Measurements from ENCODE around the gene MID1. TPM values are rescaled to one million over a fixed set of nuclear protein-coding genes. Genes with fewer than 3 reads are reported as not detected.

The MID1 gene
- total RNA-seq, 1 donor from 2014 or later, result 32.8 TPM

GRCh38 chrX:10480861-10481260 is 139.5 kb downstream of the MID1 start:
- H3K4me1 ChIP-seq, result no peaks in the 10 kb centered on the region
- H3K27me3 ChIP-seq, result no peaks in the 10 kb centered on the region
- no peak for DNase-seq (ENCODE audit: low spot score in 2 of 2)
- TF ChIP-seq, protein P1, sequence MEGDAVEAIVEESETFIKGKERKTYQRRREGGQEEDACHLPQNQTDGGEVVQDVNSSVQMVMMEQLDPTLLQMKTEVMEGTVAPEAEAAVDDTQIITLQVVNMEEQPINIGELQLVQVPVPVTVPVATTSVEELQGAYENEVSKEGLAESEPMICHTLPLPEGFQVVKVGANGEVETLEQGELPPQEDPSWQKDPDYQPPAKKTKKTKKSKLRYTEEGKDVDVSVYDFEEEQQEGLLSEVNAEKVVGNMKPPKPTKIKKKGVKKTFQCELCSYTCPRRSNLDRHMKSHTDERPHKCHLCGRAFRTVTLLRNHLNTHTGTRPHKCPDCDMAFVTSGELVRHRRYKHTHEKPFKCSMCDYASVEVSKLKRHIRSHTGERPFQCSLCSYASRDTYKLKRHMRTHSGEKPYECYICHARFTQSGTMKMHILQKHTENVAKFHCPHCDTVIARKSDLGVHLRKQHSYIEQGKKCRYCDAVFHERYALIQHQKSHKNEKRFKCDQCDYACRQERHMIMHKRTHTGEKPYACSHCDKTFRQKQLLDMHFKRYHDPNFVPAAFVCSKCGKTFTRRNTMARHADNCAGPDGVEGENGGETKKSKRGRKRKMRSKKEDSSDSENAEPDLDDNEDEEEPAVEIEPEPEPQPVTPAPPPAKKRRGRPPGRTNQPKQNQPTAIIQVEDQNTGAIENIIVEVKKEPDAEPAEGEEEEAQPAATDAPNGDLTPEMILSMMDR (IDR thresholded peaks at IDR 0.05), result no peak
- H3K27ac ChIP-seq, result no peak overlapping the region
- no peaks in the 10 kb centered on the region for H3K36me3 ChIP-seq
- H3K9me3 ChIP-seq, result no peaks in the 10 kb centered on the region
- intact Hi-C loops (cut with DNase I), result loop anchor here (10.0 kb wide), 1 partner anchor 94 kb away; no protein-coding TSS in a partner anchor
- no peak overlapping the region for H3K4me3 ChIP-seq

DNA sequence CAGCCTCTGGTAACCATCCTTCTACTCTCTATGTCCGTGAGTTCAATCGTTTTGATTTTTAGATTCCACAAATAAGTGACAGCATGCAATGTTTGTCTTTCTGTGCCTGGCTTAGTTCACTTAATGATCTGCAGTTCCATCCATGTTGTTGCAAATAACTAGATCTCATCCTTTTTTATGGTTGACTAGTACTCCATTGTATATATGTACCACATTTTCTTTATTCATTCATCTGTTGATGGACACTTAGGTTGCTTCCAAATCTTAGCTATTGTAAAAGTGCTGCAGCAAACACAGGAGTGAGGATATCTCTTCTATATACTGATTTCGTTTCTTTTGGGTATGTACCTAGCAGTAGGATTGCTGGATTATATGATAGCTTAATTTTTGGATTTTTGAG is 140.9 kb downstream of the MID1 start:
- TF ChIP-seq, protein P1 (IDR thresholded peaks at IDR 0.05), result no peak
- Histone ChIP-seq H3K27ac (no peak overlapping the region), H3K4me3 (no peak overlapping the region), H3K9me3 (no peaks in the 10 kb centered on the region), H3K36me3 (no peaks in the 10 kb centered on the region), H3K4me1 (no peaks in the 10 kb centered on the region), H3K27me3 (no peaks in the 10 kb centered on the region)
- DNase-seq (ENCODE audit: low spot score in 2 of 2), result no peak
- intact Hi-C loops (cut with DNase I), result no loop called here

DNA sequence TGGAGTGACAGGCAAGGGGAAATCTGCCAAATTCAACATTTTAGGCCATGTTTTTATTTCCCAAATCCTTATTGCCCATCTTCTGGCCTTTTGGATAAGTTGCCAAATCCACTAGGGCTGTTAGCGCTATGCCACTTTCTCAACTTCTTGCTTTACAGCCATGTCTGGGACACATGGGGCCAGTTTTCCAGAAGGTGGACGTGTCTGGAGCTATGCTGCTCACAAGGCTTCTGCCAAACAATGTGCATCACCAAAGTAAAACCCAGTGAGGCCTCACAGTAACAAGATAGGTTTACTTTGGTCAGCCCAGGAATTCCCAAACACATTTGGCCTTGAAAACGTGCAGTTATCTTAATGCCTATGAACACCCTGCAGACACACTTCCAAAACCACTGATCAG is 142.9 kb downstream of the MID1 start:
- no peak overlapping the region for H3K27ac ChIP-seq
- intact Hi-C loops (cut with DNase I), result no loop called here
- TF ChIP-seq, protein P1 (IDR thresholded peaks at IDR 0.05), result no peak

DNA sequence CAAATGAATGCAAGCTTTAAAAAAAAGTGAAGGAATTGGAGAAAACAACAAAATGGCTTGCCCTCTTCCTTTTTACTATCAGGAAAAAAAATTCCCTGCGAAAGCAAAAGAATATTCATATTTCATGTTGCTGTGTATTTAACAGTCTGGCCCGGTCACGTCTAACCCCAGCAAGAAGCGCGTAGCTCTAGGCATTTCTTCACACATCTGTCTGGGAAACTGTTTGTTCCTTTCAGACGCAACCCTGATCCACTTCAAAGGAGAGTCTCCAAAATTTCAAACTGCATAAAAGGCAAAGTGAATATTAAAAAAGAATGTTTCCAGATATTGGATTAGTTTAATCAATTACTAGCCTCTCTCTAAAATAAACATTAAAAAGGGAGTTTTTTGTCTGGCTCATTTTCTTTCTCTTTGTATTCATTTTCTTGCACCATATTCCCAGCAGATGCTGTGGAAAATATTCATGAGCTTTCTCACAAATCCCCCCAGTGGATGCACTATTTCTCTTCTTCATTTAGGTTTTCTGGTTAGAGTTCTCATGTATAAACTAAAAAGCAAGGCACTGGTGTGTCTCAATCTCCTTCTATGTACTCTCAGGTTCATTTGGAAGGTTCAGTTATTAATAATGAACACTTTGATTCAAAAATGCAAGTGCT is 145.3 kb downstream of the MID1 start:
- H3K4me1 ChIP-seq, result peaks cover 0 to 2% of the 10 kb centered on the region in 2 donors
- H3K4me3 ChIP-seq, result no peak overlapping the region
- H3K36me3 ChIP-seq, result no peaks in the 10 kb centered on the region
- H3K27me3 ChIP-seq, result no peaks in the 10 kb centered on the region
- no peak overlapping the region for H3K27ac ChIP-seq
- H3K9me3 ChIP-seq, result no peaks in the 10 kb centered on the region
- intact Hi-C loops (cut with DNase I), result no loop called here
- DNase-seq (ENCODE audit: low spot score in 2 of 2), result no peak
- TF ChIP-seq, protein P1 (IDR thresholded peaks at IDR 0.05), result no peak

More for the DNA sequence above, 142.9 kb downstream of the MID1 start:
- Histone ChIP-seq H3K9me3 (no peaks in the 10 kb centered on the region), H3K27me3 (no peaks in the 10 kb centered on the region), H3K4me1 (peaks cover 0 to 2% of the 10 kb centered on the region in 2 donors), H3K36me3 (no peaks in the 10 kb centered on the region), H3K4me3 (no peak overlapping the region)
- no peak for DNase-seq (ENCODE audit: low spot score in 2 of 2)

- H3K4me3 ChIP-seq, result no peak overlapping the region
- TF ChIP-seq, protein P1 (IDR thresholded peaks at IDR 0.05), result no peak
- H3K27me3 ChIP-seq, result no peaks in the 10 kb centered on the region
- intact Hi-C loops (cut with DNase I), result no loop called here
- H3K27ac ChIP-seq, result no peak overlapping the region
- H3K9me3 ChIP-seq, result no peaks in the 10 kb centered on the region
- no peaks in the 10 kb centered on the region for H3K36me3 ChIP-seq
- H3K4me1 ChIP-seq, result peaks cover 0 to 2% of the 10 kb centered on the region in 2 donors
- no peak for DNase-seq (ENCODE audit: low spot score in 2 of 2)
Measured at GRCh38 chrX:10474510-10474909, 145.9 kb downstream of the MID1 start.

All from ascending aorta (tissue), 2 donors.